HCT116 (cell line): ENCODE measurements around the gene CX3CR1. TPM values are rescaled to one million over a fixed set of nuclear protein-coding genes. Genes with fewer than 3 reads are reported as not detected.

Source experiments
- ATAC-seq: fragments of 200-7000 bp; cut with Tn5 transposase; 2 replicates; pipeline ENCODE4 v1.9.1; 2020; ENCODE audit warnings: mild to moderate bottlenecking, moderate library complexity
- BruUV-seq: library from RNA; stranded (reverse); fragments of 400-500 nt; replicated peaks from 2 replicates; lab custom pipeline; 2021; lab: Mats Ljungman, UMichigan
- CTCF ChIA-PET: fragments of 300-600 bp; sonication (Branson Sonifier 250); formaldehyde crosslinking; loops from one replicate; lab custom pipeline; 2021; ENCODE audit warnings: antibody characterized with exemption; lab: Charles Lee
- POLR2A ChIA-PET: fragments of 300-600, 350-600 bp; sonication (Branson Sonifier 250); formaldehyde crosslinking; loops from one replicate; lab custom pipeline; 2021; ENCODE audit warnings: antibody characterized with exemption; lab: Charles Lee
- RAD21 ChIA-PET, 2 experiments: fragments of 300-600 bp; sonication (Branson Sonifier 250); formaldehyde crosslinking; loops; one replicate each; lab custom pipeline; 2023; ENCODE audit warnings: low total read pairs in 2 of 2; ENCODE audit not compliant: uncharacterized antibody in 2 of 2, unreplicated experiment in 2 of 2, low non-redundant PET in 1 of 2; lab: Charles Lee
- DNase-seq: peaks from one replicate; pipeline ENCODE4 v3.0.0-alpha.2; 2010; ENCODE audit warnings: low read depth, low spot score
- H2AFZ ChIP-seq: fragments of 200-600 bp; shearing (Covaris generic), sonication (generic); 2 replicates; pipeline ENCODE4 v1.6.1; 2017; ENCODE audit warnings: low read depth, mixed run types, mixed read lengths, antibody characterized with exemption, low read length; ENCODE audit not compliant: poor library complexity, severe bottlenecking
- H3K27ac ChIP-seq: 2 replicates; pipeline ENCODE4 v1.5.1; 2012; ENCODE audit warnings: low read depth, low read length
- H3K27me3 ChIP-seq: fragments of 200-600 bp; sonication (generic); 2 replicates; pipeline ENCODE4 v1.6.1; 2016; ENCODE audit warnings: mixed run types, low read length, mixed read lengths; ENCODE audit not compliant: insufficient read depth
- H3K36me3 ChIP-seq, 2 experiments: fragments of 200-500 bp in 1 of 2; fragments of 200-600 bp in 1 of 2; sonication (Bioruptor generic) in 1 of 2; sonication (generic) in 1 of 2; 2 replicates each; pipeline versions ENCODE4 v1.5.1 to v1.6.1; 2014 to 2016; ENCODE audit warnings: low read length in 2 of 2, inconsistent platforms in 1 of 2, mixed read lengths in 1 of 2, mixed run types in 1 of 2; ENCODE audit not compliant: insufficient read depth in 2 of 2, control insufficient read depth in 1 of 2
- H3K4me1 ChIP-seq, 2 experiments: fragments of 200-600 bp in 1 of 2; sonication (generic) in 1 of 2; 2 replicates each; pipeline versions ENCODE4 v1.5.1 to v1.6.1; 2012 to 2017; ENCODE audit warnings: low read length in 2 of 2, inconsistent platforms in 1 of 2, mild to moderate bottlenecking in 1 of 2, mixed read lengths in 1 of 2, mixed run types in 1 of 2, moderate library complexity in 1 of 2; ENCODE audit not compliant: insufficient read depth in 2 of 2, control insufficient read depth in 1 of 2
- H3K4me2 ChIP-seq: fragments of 200-600 bp; sonication (generic); 2 replicates; pipeline ENCODE4 v1.6.1; 2017; ENCODE audit warnings: mixed run types, low read length, mixed read lengths
- H3K4me3 ChIP-seq, 2 experiments: fragments of 200-600 bp in 1 of 2; sonication (generic) in 1 of 2; replicated peaks in 1 of 2; 2 replicates each; pipeline ENCODE4 v1.5.1; 2011 to 2016; ENCODE audit warnings: low read length in 2 of 2, control low read depth in 1 of 2, low read depth in 1 of 2, mild to moderate bottlenecking in 1 of 2, mixed read lengths in 1 of 2, mixed run types in 1 of 2
- H3K79me2 ChIP-seq: fragments of 200-600 bp; sonication (generic); 2 replicates; pipeline ENCODE4 v1.6.1; 2017; ENCODE audit warnings: mild to moderate bottlenecking, mixed run types, low read length, moderate library complexity, mixed read lengths; ENCODE audit not compliant: insufficient read depth
- H3K9ac ChIP-seq: fragments of 200-600 bp; sonication (generic); 2 replicates; pipeline ENCODE4 v1.6.1; 2016; ENCODE audit warnings: low read length, mixed read lengths
- H3K9me2 ChIP-seq: fragments of 200-600 bp; sonication (generic), shearing (Covaris generic); 2 replicates; pipeline ENCODE4 v1.6.1; 2017; ENCODE audit warnings: mixed run types, mild to moderate bottlenecking, moderate library complexity; ENCODE audit not compliant: insufficient read depth
- H3K9me3 ChIP-seq, 2 experiments: fragments of 200-500 bp in 1 of 2; fragments of 200-600 bp in 1 of 2; sonication (Bioruptor generic) in 1 of 2; sonication (generic) in 1 of 2; 2 replicates each; pipeline ENCODE4 v1.6.1; 2014 to 2017; ENCODE audit warnings: low read length in 2 of 2, mixed read lengths in 2 of 2, inconsistent platforms in 1 of 2, low read depth in 1 of 2, mild to moderate bottlenecking in 1 of 2, mixed run types in 1 of 2, moderate library complexity in 1 of 2; ENCODE audit not compliant: control insufficient read depth in 1 of 2, insufficient read depth in 1 of 2
- H4K20me1 ChIP-seq: fragments of 200-600 bp; sonication (generic), shearing (Covaris generic); 2 replicates; pipeline ENCODE4 v1.6.1; 2017; ENCODE audit warnings: mixed run types, mild to moderate bottlenecking, moderate library complexity; ENCODE audit not compliant: insufficient read depth
- ATF3 ChIP-seq: IDR thresholded peaks from 2 replicates; pipeline ENCODE4 v1.6.1; 2012
- CBX3 ChIP-seq: IDR thresholded peaks from 2 replicates; pipeline ENCODE4 v1.6.1; 2012; ENCODE audit warnings: low read depth
- EGR1 ChIP-seq: IDR thresholded peaks from 2 replicates; pipeline ENCODE4 v1.6.1; 2012; ENCODE audit warnings: low read depth
- EZH2 ChIP-seq: fragments of 200-600 bp; sonication (generic); IDR thresholded peaks from 2 replicates; pipeline ENCODE4 v1.6.1; 2017; ENCODE audit warnings: antibody characterized with exemption, mixed run types
- EZH2phosphoT487 ChIP-seq: fragments of 200-600 bp; IDR thresholded peaks from 2 replicates; pipeline ENCODE4 v1.6.1; 2018; ENCODE audit warnings: antibody characterized with exemption, borderline replicate concordance
- JUND ChIP-seq: IDR thresholded peaks from 2 replicates; pipeline ENCODE4 v1.6.1; 2012
- REST ChIP-seq: IDR thresholded peaks from 2 replicates; pipeline ENCODE4 v1.6.1; 2012; ENCODE audit warnings: low read depth
- SIN3A ChIP-seq: IDR thresholded peaks from 2 replicates; pipeline ENCODE4 v1.6.1; 2012; ENCODE audit warnings: low read depth
- SP1 ChIP-seq: IDR thresholded peaks from 2 replicates; pipeline ENCODE4 v1.6.1; 2012; ENCODE audit warnings: low read depth
- SRF ChIP-seq: IDR thresholded peaks from 2 replicates; pipeline ENCODE4 v1.6.1; 2012; ENCODE audit warnings: low read depth
- TCF7L2 ChIP-seq: IDR thresholded peaks from 2 replicates; pipeline ENCODE4 v1.7.0; 2011; ENCODE audit warnings: borderline replicate concordance, inconsistent platforms; ENCODE audit not compliant: insufficient read depth, insufficient read length; ENCODE audit errors: extremely low read depth
- ZFX ChIP-seq: fragments of 450-650 bp; IDR thresholded peaks from 2 replicates; pipeline ENCODE4 v1.6.1; 2017
- ZNF274 ChIP-seq: fragments of 200-500 bp; sonication (Bioruptor generic); IDR thresholded peaks from 2 replicates; pipeline ENCODE4 v1.6.1; 2014; ENCODE audit warnings: mild to moderate bottlenecking, low read depth, low read length, inconsistent platforms
- intact Hi-C: fragments of 100-400 bp; cut with micrococcal nuclease; formaldehyde crosslinking; loops from 2 replicates; pipeline ENCODE4 v1.10.0; 2022
- total RNA-seq: library from RNA; stranded (reverse); gene quantifications from one replicate; pipeline ENCODE4 v1.2.1, GENCODE V29; 2021; ENCODE audit not compliant: unreplicated experiment

CX3CR1 gene
- total RNA-seq, 1 experiment from 2014 or later: 0.10 TPM

GRCh38 chr3:39327746-39328349 lies 48.0 kb upstream of the CX3CR1 start (continued):
- TF ChIP-seq JUND: no peak
- TF ChIP-seq, all 23 proteins: peak for 0

- Histone ChIP-seq H3K4me2 (no peak overlapping the region), H3K79me2 (no peaks in the 10 kb centered on the region), H3K9me2 (no peaks in the 10 kb centered on the region), H3K4me1 (no peaks in the 10 kb centered on the region), H4K20me1 (no peaks in the 10 kb centered on the region), H3K27me3 (no peaks in the 10 kb centered on the region), H3K9ac (no peak overlapping the region), H2AFZ (no peak overlapping the region), H3K4me3 (no peak overlapping the region), H3K9me3 (no peaks in the 10 kb centered on the region), H3K27ac (no peak overlapping the region), H3K36me3 (no peaks in the 10 kb centered on the region)
- no TSS peak for BruUV-seq
- ATAC-seq (no peak), DNase-seq (no peak)
- TF ChIP-seq EGR1 (no peak), REST (no peak), SRF (no peak), ATF3 (no peak), SP1 (no peak), TCF7L2 (no peak), EZH2phosphoT487 (no peak), SIN3A (no peak), ZFX (no peak), EZH2 (no peak), CBX3 (no peak), ZNF274 (no peak)
- POLR2A ChIA-PET: no interaction called here
- RAD21 ChIA-PET: no interaction called here
- intact Hi-C loops: no loop called here
- CTCF ChIA-PET: no interaction called here
These were observed 47.4 kb upstream of the CX3CR1 start for GRCh38 chr3:39327053-39327745.
